SKM-1 treated with dmso at 0.1 percent for 144 hours (cell line): ENCODE data around the gene FARP2.

Source experiments
- DNase-seq: peaks from one replicate; lab custom pipeline; 2025; ENCODE audit not compliant: unreplicated experiment; lab: John Stamatoyannopoulos, UW

FARP2 gene

GRCh38 chr2:241482126-241482955 is 126.3 kb downstream of the FARP2 start:
- DNase-seq, result no peak

GRCh38 chr2:241483305-241483704 is 127.2 kb downstream of the FARP2 start:
- no peak for DNase-seq

DNA sequence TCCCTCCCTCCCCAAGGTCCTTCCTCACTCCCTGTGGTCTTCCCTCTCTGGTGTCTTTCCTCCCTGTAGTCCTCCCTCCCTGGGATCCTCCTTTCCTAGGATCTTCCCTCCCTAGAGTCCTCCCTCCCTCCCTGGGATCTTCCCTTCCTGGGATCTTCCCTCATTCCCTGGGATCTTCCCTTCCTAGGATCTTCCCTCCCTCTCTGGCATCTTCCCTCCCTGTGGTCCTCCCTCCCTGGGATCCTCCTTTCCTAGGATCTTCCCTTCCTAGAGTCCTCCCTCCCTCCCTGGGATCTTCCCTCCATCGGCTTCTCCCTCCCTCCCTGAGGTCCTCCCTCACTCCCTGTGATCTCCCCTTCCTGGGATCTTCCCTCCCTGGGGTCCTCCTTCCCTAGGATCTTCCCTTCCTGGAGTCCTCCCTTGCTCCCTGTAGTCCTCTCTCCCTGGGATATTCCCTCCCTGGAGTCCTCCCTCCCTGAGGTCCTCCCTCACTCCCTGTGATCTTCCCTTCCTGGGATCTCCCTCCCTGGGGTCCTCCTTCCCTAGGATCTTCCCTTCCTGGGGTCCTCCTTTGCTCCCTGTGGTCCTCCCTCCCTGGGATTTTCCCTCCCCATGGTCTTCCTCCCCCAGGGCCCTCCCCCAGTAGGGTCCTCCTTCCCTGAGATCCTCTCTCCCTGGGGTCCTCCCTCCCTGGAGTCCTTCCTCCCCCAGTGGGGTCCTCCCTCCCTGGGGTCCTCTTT is 129.3 kb downstream of the FARP2 start:
- no peak for DNase-seq

GRCh38 chr2:241489088-241489487 is 133.0 kb downstream of the FARP2 start:
- DNase-seq, result no peak

DNA sequence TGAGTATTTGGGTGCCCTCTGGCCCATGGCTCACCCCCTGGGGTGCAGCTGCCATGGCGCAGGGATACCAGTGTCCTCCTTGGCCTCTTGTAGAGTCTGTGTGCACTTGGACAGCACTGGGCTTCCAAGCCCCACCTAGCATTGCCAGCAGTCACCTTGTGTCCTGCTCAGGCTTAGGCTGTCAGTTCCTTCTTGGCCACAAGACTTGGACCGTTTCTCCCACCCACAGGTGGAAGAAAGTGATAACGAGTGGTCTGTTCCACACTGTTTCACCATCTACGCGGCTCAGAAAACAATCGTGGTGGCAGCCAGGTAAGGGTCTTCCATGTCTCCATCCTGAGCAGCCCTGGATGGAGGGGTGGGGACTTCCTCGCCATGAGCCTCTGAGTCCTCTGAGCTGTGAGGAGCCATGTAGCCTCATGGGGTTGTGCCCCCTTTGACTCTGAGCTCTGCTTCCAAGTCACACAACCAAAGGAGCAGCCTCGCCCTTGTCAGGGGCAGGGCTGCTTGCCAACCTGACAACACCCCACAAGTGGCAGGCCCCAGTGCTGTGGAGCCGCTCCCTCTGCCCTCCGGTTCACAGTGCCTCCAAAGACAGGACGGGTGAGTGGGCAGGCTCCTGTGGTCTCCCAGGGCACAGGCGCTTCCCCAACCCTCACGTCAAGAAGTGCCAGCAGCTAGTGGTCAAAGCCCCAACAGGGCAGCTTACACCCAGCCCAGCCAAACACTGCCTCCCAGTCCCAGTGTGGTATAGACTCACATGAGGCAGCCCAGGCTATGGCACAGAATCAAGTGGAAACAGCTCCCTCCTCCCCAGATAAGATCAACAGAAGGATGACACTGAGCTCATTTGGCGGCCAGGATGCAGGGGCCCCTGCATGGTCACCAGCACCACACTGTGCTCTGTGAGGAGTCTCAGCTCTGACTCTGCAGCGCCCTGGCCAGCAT is 133.9 kb downstream of the FARP2 start:
- DNase-seq, result no peak

DNA sequence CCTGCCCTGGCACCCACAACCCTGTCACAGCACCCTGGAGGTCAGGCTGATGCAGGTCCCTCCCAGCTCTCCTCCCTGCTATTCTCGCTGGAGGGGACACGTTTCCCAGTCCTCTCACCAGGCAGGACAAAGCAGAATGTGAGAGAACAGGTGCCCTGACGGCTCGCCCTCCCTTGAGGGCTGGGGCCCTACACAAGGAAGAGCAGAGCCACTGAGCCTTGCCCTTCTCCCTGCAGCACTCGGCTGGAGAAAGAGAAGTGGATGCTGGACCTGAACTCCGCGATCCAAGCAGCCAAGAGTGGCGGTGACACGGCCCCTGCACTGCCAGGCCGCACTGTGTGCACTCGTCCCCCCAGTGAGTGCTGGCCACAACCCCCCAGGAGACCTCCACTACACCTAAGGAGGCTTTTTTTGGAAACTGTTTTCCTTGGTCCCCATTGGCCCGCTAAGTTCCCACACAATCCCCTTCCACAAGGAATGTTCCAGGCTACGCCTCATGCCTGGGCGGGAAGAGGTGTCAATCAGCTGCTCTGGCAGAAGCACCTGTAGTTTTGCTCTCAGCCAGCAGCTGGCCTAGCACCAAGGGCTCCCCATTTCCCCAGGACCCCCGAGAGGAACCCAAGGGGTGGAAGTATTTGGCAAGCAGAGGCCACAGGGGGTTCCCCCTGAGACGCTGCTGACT is 134.9 kb downstream of the FARP2 start:
- DNase-seq, result no peak

DNA sequence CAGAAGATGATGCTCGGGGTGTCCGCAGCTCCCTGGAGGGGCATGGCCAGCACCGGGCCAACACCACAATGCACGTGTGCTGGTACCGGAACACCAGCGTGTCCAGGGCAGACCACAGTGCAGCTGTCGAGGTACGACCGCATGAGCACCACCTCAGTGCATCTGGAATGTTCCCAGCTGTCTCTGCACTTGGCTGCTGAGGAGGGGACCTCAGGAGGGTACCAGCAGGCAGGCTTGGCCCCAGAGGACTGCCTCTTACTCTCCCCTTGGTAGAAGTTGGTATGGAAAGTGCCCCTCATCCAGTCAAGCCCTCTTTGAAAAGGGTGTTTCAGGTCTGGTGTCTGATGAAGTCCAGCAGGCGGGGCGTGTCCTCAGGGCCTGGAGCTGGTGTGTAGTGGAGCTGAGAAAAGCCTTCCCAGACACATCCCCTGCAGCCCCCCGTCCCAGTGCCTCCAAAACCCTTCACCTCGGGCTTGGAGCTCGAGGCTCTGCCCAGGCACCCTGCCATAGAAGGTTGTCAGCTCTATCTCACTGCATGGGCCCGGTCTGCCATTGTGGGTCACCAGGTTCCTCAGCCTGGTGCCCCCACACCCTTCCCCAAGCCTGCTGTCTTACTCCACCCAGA is 135.6 kb downstream of the FARP2 start:
- no peak for DNase-seq

DNA sequence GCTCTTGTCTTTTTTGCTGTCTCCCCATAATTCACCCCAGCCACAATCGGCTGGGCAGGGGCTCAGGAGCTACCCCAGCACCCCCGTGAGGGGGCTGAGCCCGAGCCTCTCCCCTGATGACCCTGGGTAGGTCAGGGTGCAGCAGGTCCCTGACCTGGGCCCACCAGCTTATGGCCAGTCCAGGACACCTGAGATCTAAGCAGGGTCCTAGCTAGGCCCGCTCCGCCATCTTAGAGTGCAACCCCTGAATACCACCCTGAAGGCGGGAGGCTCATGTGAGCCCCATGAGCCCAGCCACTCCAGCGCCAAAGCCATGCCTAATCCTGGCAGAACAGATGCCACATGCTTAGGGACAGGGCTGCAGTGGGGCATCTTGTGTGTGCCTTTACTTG is 136.1 kb downstream of the FARP2 start:
- DNase-seq, result no peak

DNA sequence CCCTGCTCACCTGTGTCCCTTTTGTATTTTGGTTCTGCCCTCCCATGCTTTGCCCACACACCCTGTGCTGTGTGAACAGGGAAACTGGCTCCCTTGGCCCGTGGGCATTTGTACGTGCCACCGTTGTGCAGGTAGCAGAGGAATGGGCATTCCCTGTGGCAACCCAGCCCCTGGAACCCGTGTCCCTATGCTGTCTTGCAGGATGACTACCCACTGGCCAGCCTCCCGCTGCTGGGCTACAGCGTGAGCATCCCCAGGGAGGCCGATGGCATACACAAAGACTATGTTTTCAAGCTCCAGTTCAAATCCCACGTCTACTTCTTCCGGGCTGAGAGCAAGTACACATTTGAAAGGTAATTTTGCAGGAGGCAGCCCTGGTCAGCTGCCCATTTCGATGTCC is 137.0 kb downstream of the FARP2 start:
- DNase-seq, result no peak

GRCh38 chr2:241494311-241494908 is 138.3 kb downstream of the FARP2 start:
- no peak for DNase-seq

DNA sequence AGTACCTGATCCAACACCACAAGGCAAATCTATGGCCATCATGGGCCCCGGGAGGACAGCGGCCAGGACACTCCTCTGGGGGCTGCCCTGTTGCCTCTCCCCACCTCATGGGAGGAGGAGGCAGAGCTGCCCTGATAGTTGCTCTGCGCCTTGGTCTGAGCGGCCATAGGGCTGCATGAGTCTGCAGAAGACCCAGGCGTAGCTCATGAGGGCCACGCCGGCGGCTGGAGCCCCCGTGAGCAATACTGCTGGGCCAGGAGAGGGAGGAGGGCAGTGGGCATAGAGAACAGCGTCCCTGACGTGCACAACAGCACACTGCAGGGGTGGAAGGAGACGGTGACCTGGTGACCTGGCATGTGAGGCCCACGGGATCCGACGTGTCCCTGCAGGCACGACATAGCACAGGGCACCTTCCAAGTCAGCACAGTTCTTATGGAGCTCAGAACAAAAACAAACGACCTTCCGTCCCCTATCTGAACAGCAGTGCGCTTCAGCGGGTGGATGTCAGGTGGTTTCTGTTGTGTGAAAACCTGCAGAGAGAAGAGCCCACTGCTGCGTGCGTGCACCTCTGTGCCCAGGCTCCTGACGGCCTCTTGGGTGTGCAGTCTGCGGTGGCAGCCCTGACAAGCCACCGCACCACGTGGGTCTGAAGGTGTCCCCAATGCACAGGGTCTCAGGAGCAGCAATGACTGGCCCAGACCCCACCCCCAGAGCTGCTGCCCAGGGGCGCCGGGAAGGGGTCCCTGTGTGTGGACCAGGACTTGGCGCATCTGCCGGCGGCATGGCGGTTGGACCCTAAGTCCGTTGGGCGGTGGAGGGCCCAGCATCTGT is 139.3 kb downstream of the FARP2 start:
- DNase-seq, result no peak

DNA sequence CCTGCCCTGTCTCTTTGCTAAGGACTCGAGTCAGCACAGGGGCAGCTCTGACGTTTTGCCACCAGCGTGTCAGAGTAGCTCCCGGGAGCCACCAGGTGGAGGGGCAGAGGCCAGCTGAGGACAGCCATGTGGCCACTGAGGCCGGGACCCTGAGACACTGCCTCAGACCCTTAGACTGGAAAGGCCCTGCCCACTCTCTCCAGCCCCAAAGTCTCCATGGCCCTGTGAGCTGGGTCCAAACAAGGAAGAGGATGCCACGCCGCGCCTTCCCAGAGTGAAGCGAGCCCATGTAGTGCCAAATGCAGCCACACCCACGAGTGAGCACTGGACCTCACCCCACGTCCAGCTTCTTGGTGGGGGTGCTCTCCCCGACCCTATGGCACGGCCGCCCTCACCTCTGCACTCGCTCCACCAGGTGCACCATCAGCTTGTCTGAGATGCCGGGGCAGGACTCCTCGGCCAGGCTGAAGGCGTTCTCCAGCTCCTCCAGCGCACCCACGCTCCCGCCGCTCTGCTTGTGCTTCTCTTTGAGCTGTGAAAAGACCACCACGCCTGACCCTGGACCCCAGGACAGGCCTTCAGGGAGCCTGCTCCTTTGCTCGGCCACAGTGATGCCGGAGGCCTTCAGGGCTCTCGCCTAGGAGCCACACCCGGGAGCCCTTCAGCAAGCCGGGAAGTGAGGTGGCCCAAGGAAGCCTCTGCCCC is 140.1 kb downstream of the FARP2 start:
- DNase-seq, result no peak

- DNase-seq, result no peak
Observed at GRCh38 chr2:241496904-241497877, 141.1 kb downstream of the FARP2 start.

DNA sequence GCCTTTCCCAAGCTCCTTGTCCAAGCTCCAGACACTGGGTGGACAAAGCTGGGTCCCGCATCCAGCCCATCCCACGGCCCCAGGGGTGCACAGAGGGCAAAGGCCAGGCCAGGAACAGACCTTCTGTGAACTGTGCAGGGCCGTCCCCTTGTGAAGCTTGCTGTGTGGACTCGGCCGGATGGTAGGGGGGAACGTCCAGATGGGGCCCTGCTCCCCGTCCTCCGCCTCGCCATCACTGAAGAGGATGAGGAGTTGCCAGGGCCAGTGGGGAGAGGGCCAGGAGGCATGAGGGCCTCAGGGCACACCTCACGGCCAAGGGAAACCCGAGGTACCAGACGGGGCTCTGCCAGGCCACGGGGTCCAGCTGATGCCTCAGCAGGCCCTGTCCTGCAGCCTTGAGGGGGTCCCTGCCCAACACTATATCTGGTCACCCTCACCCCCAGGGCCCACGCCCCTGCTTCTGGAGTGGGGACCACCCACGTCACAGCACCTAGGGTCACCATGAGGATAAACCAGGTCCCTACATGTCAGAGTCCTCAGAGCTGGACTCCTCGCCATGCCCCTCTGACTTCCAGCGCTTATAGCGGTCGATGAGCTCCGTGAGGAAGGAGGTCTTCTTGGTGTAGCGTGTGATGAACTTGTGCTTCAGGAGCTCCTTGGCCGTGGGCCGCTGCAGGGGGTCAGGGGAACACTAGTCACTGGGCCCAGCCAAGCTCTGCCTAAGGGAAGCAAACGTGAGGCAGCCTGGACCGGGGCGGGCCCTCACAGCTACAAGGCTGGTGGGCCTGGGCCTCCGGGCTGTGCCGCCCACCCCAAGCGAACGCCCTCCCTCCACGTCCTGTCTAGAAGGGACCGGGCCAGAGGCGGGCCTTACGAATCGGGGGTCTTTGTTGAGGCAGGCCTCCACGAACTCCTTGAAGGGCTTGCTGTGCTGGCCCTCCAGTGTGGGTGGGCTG is 142.3 kb downstream of the FARP2 start:
- DNase-seq, result no peak

GRCh38 chr2:241499146-241499965 is 143.3 kb downstream of the FARP2 start:
- no peak for DNase-seq
